B cell (primary cell): ENCODE results near the gene APLP1. TPM values are rescaled to one million over a fixed set of nuclear protein-coding genes. Genes with fewer than 3 reads are reported as not detected.

Experiments used
- ATAC-seq: fragments of 200-7000 bp; cut with Tn5 transposase; one replicate; pipeline ENCODE4 v1.10.0; 2021; ENCODE audit warnings: low read depth, mild to moderate bottlenecking, moderate number of reproducible peaks, moderate library complexity
- CTCF ChIA-PET: fragments of 350-600 bp; sonication (Branson Sonifier 250); formaldehyde crosslinking; loops from one replicate; lab custom pipeline; 2021; ENCODE audit warnings: antibody characterized with exemption, inconsistent platforms; lab: Charles Lee
- POLR2A ChIA-PET: fragments of 350-600 bp; sonication (Branson Sonifier 250); formaldehyde crosslinking; loops from one replicate; lab custom pipeline; 2021; ENCODE audit warnings: antibody characterized with exemption; lab: Charles Lee
- DNase-seq: peaks from one replicate; pipeline ENCODE4 v3.0.0; 2013
- H2AFZ ChIP-seq: 2 replicates; pipeline ENCODE4 v1.6.1; 2012; ENCODE audit warnings: mild to moderate bottlenecking, low read depth, low read length; ENCODE audit not compliant: insufficient read depth, poor library complexity, severe bottlenecking
- H3K27ac ChIP-seq, 2 donors: 1 replicate in 1 of 2; 2 replicates in 1 of 2; pipeline ENCODE4 v1.5.1; 2012 to 2013; ENCODE audit warnings: low read length in 2 of 2, mild to moderate bottlenecking in 2 of 2, moderate library complexity in 1 of 2
- H3K27me3 ChIP-seq, 4 experiments: fragments of 200-600 bp in 1 of 4; sonication (generic) in 1 of 4; replicated peaks in 1 of 4; 1 replicate in 2 of 4; 2 replicates in 2 of 4; pipeline versions ENCODE4 v1.6.1 to v1.7.0; 2013 to 2016; ENCODE audit warnings: low read length in 3 of 4, mild to moderate bottlenecking in 2 of 4, mixed read lengths in 1 of 4, moderate library complexity in 1 of 4; ENCODE audit not compliant: insufficient read depth in 4 of 4, control insufficient read depth in 3 of 4; ENCODE audit errors: control extremely low read depth in 1 of 4
- H3K36me3 ChIP-seq, 2 experiments: replicated peaks in 1 of 2; 1 replicate in 1 of 2; 2 replicates in 1 of 2; pipeline versions ENCODE4 v1.6.1 to v1.7.1; 2013; ENCODE audit warnings: low read length in 1 of 2; ENCODE audit not compliant: insufficient read depth in 2 of 2, control insufficient read depth in 1 of 2; ENCODE audit errors: control extremely low read depth in 1 of 2, extremely low read depth in 1 of 2
- H3K4me1 ChIP-seq, 2 donors: fragments of 200-600 bp in 1 of 2; sonication (generic) in 1 of 2; 1 replicate in 1 of 2; 2 replicates in 1 of 2; pipeline versions ENCODE4 v1.5.1 to v1.6.1; 2013 to 2017; ENCODE audit warnings: low read length in 2 of 2; ENCODE audit not compliant: control insufficient read depth in 2 of 2, insufficient read depth in 2 of 2
- H3K4me2 ChIP-seq: replicated peaks from 2 replicates; pipeline ENCODE3; 2012; ENCODE audit warnings: mild to moderate bottlenecking, low read depth, low read length; ENCODE audit not compliant: poor library complexity, severe bottlenecking
- H3K4me3 ChIP-seq, 5 experiments: fragments of 200-600 bp in 1 of 5; sonication (generic) in 1 of 5; 1 replicate in 3 of 5; 2 replicates in 2 of 5; pipeline versions ENCODE4 v1.5.1 to v1.7.0; 2011 to 2016; ENCODE audit warnings: low read length in 4 of 5, mild to moderate bottlenecking in 4 of 5, low read depth in 2 of 5, control low read depth in 1 of 5, moderate library complexity in 1 of 5; ENCODE audit not compliant: insufficient read depth in 1 of 5; ENCODE audit errors: control extremely low read depth in 1 of 5, extremely low read depth in 1 of 5
- H3K79me2 ChIP-seq: fragments of 200-600 bp; sonication (generic); one replicate; pipeline ENCODE4 v1.6.0; 2016; ENCODE audit warnings: low read length; ENCODE audit not compliant: control insufficient read depth, insufficient read depth
- H3K9ac ChIP-seq: fragments of 200-600 bp; sonication (generic); 2 replicates; pipeline ENCODE4 v1.6.1; 2017; ENCODE audit warnings: mild to moderate bottlenecking, low read length, moderate library complexity
- H3K9me3 ChIP-seq, 3 donors: one replicate each; pipeline versions ENCODE4 v1.6.1 to v1.7.1; 2013; ENCODE audit warnings: low read length in 2 of 3; ENCODE audit not compliant: control insufficient read depth in 2 of 3, insufficient read depth in 1 of 3; ENCODE audit errors: control extremely low read depth in 1 of 3
- H4K20me1 ChIP-seq: 2 replicates; pipeline ENCODE4 v1.6.0; 2012; ENCODE audit warnings: mild to moderate bottlenecking, low read length; ENCODE audit not compliant: insufficient read depth, control insufficient read depth, poor library complexity, severe bottlenecking
- H3K27ac Mint-ChIP-seq: one replicate; pipeline ENCODE4 v1.8.0; 2021; ENCODE audit warnings: mixed read lengths
- H3K27me3 Mint-ChIP-seq: one replicate; pipeline ENCODE4 v1.8.0; 2021; ENCODE audit warnings: mixed read lengths
- H3K4me1 Mint-ChIP-seq: one replicate; pipeline ENCODE4 v1.8.0; 2021; ENCODE audit warnings: mixed read lengths
- H3K4me3 Mint-ChIP-seq: one replicate; pipeline ENCODE4 v1.8.0; 2021; ENCODE audit warnings: mixed read lengths
- H3K9me3 Mint-ChIP-seq: one replicate; pipeline ENCODE4 v1.8.0; 2022; ENCODE audit warnings: mixed read lengths; ENCODE audit not compliant: insufficient read depth
- CTCF ChIP-seq: fragments of 200-600 bp; IDR thresholded peaks from one replicate; pipeline ENCODE4 v1.8.0; 2022; ENCODE audit warnings: antibody characterized with exemption, mild to moderate bottlenecking
- EZH2 ChIP-seq: IDR thresholded peaks from 2 replicates; pipeline ENCODE4 v1.6.1; 2012; ENCODE audit warnings: borderline replicate concordance, low read depth, mild to moderate bottlenecking, moderate library complexity, low read length; ENCODE audit not compliant: insufficient read depth, poor library complexity, severe bottlenecking
- WGBS: methylation state at CpG from one replicate; pipeline ENCODE4 v1.1.5; 2013; ENCODE audit warnings: missing lambda C conversion rate; ENCODE audit not compliant: insufficient coverage; 5-methylcytosine and 5-hydroxymethylcytosine counted together
- intact Hi-C: fragments of 100-400 bp; cut with micrococcal nuclease; formaldehyde crosslinking; loops from one replicate; pipeline ENCODE4 v1.10.0; 2022
- polyA plus RNA-seq: library from polyadenylated mRNA; depleted of rRNA; stranded (reverse); fragments of >200 nt; gene quantifications from 2 replicates; pipeline ENCODE4 v1.2.3, GENCODE V29; 2012
- total RNA-seq, 2 donors: library from RNA; stranded (reverse); fragments of 120-200 nt in 1 of 2; gene quantifications; 1 replicate in 1 of 2; 2 replicates in 1 of 2; pipeline versions ENCODE4 v1.2.3 to v1.2.4, GENCODE V29; 2013 to 2022

The APLP1 gene
- total and polyA plus RNA-seq, 2 donors (not counting 1 experiment from before 2014, with no cell fraction given), result 0.06 TPM; not detected in 1

GRCh38 chr19:35859414-35859813, 9.0 kb upstream of the APLP1 start:
- POLR2A ChIA-PET, result no interaction called here
- no peaks in the 10 kb centered on the region for H4K20me1 ChIP-seq
- 67% methylated on average over 4 of the region's 4 CpGs for WGBS
- Mint-ChIP-seq H3K9me3 (no peaks in the 10 kb centered on the region), H3K27me3 (peaks cover 66% of the 10 kb centered on the region), H3K27ac (no peak overlapping the region), H3K4me1 (peaks cover 11% of the 10 kb centered on the region), H3K4me3 (no peak overlapping the region)
- H2AFZ ChIP-seq, result no peak overlapping the region
- no peak overlapping the region for H3K4me3 ChIP-seq
- ATAC-seq (no peak), DNase-seq (peak; percentile 8)
- no peak overlapping the region for H3K4me2 ChIP-seq
- CTCF ChIA-PET, result interaction anchor here (1.3 kb wide), 1 partner anchor 24 kb away, joined by 3 read pairs; no protein-coding TSS in a partner anchor
- intact Hi-C loops, result no loop called here
- no peak for TF ChIP-seq CTCF
- TF ChIP-seq EZH2, result no peak
- no peak overlapping the region for H3K9ac ChIP-seq
- H3K27ac ChIP-seq, result no peak overlapping the region
- no peaks in the 10 kb centered on the region for H3K36me3 ChIP-seq
- peaks cover 0 to 80% (median 29%) of the 10 kb centered on the region in 4 experiments for H3K27me3 ChIP-seq
- H3K9me3 ChIP-seq, result peaks cover 0 to 31% (median 0%) of the 10 kb centered on the region in 3 donors
- H3K4me1 ChIP-seq, result peaks cover 21 to 28% of the 10 kb centered on the region in 2 donors
- no peaks in the 10 kb centered on the region for H3K79me2 ChIP-seq

GRCh38 chr19:35860436-35860817, 7.9 kb upstream of the APLP1 start:
- Histone ChIP-seq H3K79me2 (no peaks in the 10 kb centered on the region), H3K9me3 (peaks cover 0 to 31% (median 0%) of the 10 kb centered on the region in 3 donors), H3K9ac (no peak overlapping the region), H3K4me3 (no peak overlapping the region), H3K27me3 (peaks cover 0 to 75% (median 25%) of the 10 kb centered on the region in 4 experiments), H3K4me2 (no peak overlapping the region), H2AFZ (no peak overlapping the region), H4K20me1 (no peaks in the 10 kb centered on the region), H3K36me3 (no peaks in the 10 kb centered on the region), H3K4me1 (peaks cover 21 to 28% of the 10 kb centered on the region in 2 donors), H3K27ac (no peak overlapping the region)
- intact Hi-C loops, result no loop called here
- Mint-ChIP-seq H3K4me1 (peaks cover 11% of the 10 kb centered on the region), H3K27me3 (peaks cover 63% of the 10 kb centered on the region), H3K27ac (no peak overlapping the region), H3K4me3 (no peak overlapping the region), H3K9me3 (no peaks in the 10 kb centered on the region)
- peak; percentile 7 for DNase-seq
- POLR2A ChIA-PET, result no interaction called here
- CTCF ChIA-PET, result interaction anchor here (1.3 kb wide), 1 partner anchor 23 kb away, joined by 3 read pairs; no protein-coding TSS in a partner anchor
- ATAC-seq, result no peak
- WGBS, result 12% methylated on average over 24 of the region's 24 CpGs
- TF ChIP-seq CTCF (no peak), EZH2 (no peak)
